H9 (cell line): Measurements from ENCODE around the gene EFHD2. TPM values are rescaled to one million over a fixed set of nuclear protein-coding genes. Genes with fewer than 3 reads are reported as not detected.

Experiments used
- DNase-seq: peaks from one replicate; pipeline ENCODE4 v3.0.0-alpha.2; 2017
- H2AFZ ChIP-seq: one replicate; pipeline ENCODE4 v1.6.1; 2013; ENCODE audit warnings: mild to moderate bottlenecking, low read length, control low read depth, moderate library complexity
- H2AK5ac ChIP-seq: 2 replicates; pipeline ENCODE4 v1.6.1; 2013; ENCODE audit warnings: low read length, control low read depth, mixed read lengths; ENCODE audit not compliant: insufficient read length
- H2BK120ac ChIP-seq: one replicate; pipeline ENCODE4 v1.6.1; 2013; ENCODE audit warnings: low read depth, mild to moderate bottlenecking, low read length, control low read depth, inconsistent platforms; ENCODE audit not compliant: poor library complexity, severe bottlenecking
- H2BK12ac ChIP-seq: 2 replicates; pipeline ENCODE4 v1.6.1; 2013; ENCODE audit warnings: low read length, control low read depth, mixed read lengths, low read depth; ENCODE audit not compliant: insufficient read length
- H2BK15ac ChIP-seq: 2 replicates; pipeline ENCODE4 v1.6.1; 2013; ENCODE audit warnings: low read depth, low read length, control low read depth
- H2BK20ac ChIP-seq: one replicate; pipeline ENCODE4 v1.6.1; 2013; ENCODE audit warnings: low read depth, mild to moderate bottlenecking, low read length, control low read depth, inconsistent platforms; ENCODE audit not compliant: poor library complexity, severe bottlenecking
- H2BK5ac ChIP-seq: 2 replicates; pipeline ENCODE4 v1.6.1; 2013; ENCODE audit warnings: low read length, control low read depth, mixed read lengths; ENCODE audit not compliant: insufficient read length
- H3K14ac ChIP-seq: 2 replicates; pipeline ENCODE4 v1.6.1; 2013; ENCODE audit warnings: low read length, control low read depth; ENCODE audit not compliant: insufficient read depth
- H3K18ac ChIP-seq: 2 replicates; pipeline ENCODE4 v1.6.1; 2013; ENCODE audit warnings: low read depth, mild to moderate bottlenecking, mixed read lengths, low read length, control low read depth; ENCODE audit not compliant: insufficient read length
- H3K23ac ChIP-seq: 2 replicates; pipeline ENCODE4 v1.6.1; 2013; ENCODE audit warnings: low read length, control low read depth, mixed read lengths, low read depth; ENCODE audit not compliant: insufficient read length
- H3K23me2 ChIP-seq: 2 replicates; pipeline ENCODE4 v1.6.1; 2013; ENCODE audit warnings: low read depth, mild to moderate bottlenecking, mixed read lengths, low read length, control low read depth; ENCODE audit not compliant: insufficient read length, poor library complexity, severe bottlenecking
- H3K27ac ChIP-seq: 2 replicates; pipeline ENCODE4 v1.5.1; 2013; ENCODE audit warnings: low read length, control low read depth, mixed read lengths, low read depth; ENCODE audit not compliant: insufficient read length
- H3K27me3 ChIP-seq: 2 replicates; pipeline ENCODE4 v1.6.1; 2013; ENCODE audit warnings: low read length, control low read depth, inconsistent platforms; ENCODE audit not compliant: insufficient read depth
- H3K4ac ChIP-seq: 2 replicates; pipeline ENCODE4 v1.6.1; 2013; ENCODE audit warnings: low read depth, mild to moderate bottlenecking, control low read depth, inconsistent platforms, low read length, moderate library complexity
- H3K4me1 ChIP-seq: 2 replicates; pipeline ENCODE4 v1.6.1; 2013; ENCODE audit warnings: low read length, control low read depth, inconsistent platforms; ENCODE audit not compliant: insufficient read depth
- H3K4me2 ChIP-seq: 2 replicates; pipeline ENCODE4 v1.6.1; 2013; ENCODE audit warnings: low read length, control low read depth, mixed read lengths; ENCODE audit not compliant: insufficient read length, insufficient read depth
- H3K56ac ChIP-seq: 2 replicates; pipeline ENCODE4 v1.6.1; 2013; ENCODE audit warnings: low read depth, mild to moderate bottlenecking, mixed read lengths, low read length, control low read depth; ENCODE audit not compliant: insufficient read length
- H3K79me1 ChIP-seq: 2 replicates; pipeline ENCODE4 v1.6.1; 2013; ENCODE audit warnings: low read depth, mild to moderate bottlenecking, moderate library complexity, low read length, control low read depth, inconsistent platforms; ENCODE audit not compliant: insufficient read depth, poor library complexity, severe bottlenecking
- H3K79me2 ChIP-seq: 2 replicates; pipeline ENCODE4 v1.6.1; 2013; ENCODE audit warnings: low read length, control low read depth, inconsistent platforms; ENCODE audit not compliant: insufficient read depth
- H3K9ac ChIP-seq: 2 replicates; pipeline ENCODE4 v1.6.1; 2013; ENCODE audit warnings: low read length, control low read depth, mixed read lengths; ENCODE audit not compliant: insufficient read length; ENCODE audit errors: extremely low read depth
- H3K9me3 ChIP-seq: one replicate; pipeline ENCODE4 v1.6.1; 2013; ENCODE audit warnings: low read depth, low read length, inconsistent platforms; ENCODE audit not compliant: control insufficient read depth
- H3T11ph ChIP-seq: one replicate; pipeline ENCODE4 v1.6.1; 2013; ENCODE audit warnings: mild to moderate bottlenecking, low read length, control low read depth, inconsistent platforms
- H4K20me1 ChIP-seq: one replicate; pipeline ENCODE4 v1.6.1; 2013; ENCODE audit not compliant: control insufficient read depth, insufficient read length, insufficient read depth
- H4K5ac ChIP-seq: 2 replicates; pipeline ENCODE4 v1.6.1; 2013; ENCODE audit warnings: low read depth, mild to moderate bottlenecking, mixed read lengths, low read length, control low read depth; ENCODE audit not compliant: insufficient read length
- H4K8ac ChIP-seq: replicated peaks from 2 replicates; pipeline ENCODE4 v1.6.1; 2013; ENCODE audit warnings: low read length, control low read depth, mixed read lengths, low read depth; ENCODE audit not compliant: insufficient read length
- H4K91ac ChIP-seq: 2 replicates; pipeline ENCODE4 v1.6.1; 2013; ENCODE audit warnings: low read depth, mild to moderate bottlenecking, moderate library complexity, mixed read lengths, low read length, control low read depth; ENCODE audit not compliant: insufficient read length
- H3K27ac Mint-ChIP-seq, 3 experiments: 2 replicates in 2 of 3; 3 replicates in 1 of 3; pipeline ENCODE4 v1.8.0; 2020 to 2021; ENCODE audit warnings: mixed read lengths in 3 of 3, mild to moderate bottlenecking in 1 of 3, moderate library complexity in 1 of 3
- H3K27me3 Mint-ChIP-seq: 2 replicates; pipeline ENCODE4 v1.8.0; 2021; ENCODE audit warnings: low read depth, mild to moderate bottlenecking, moderate library complexity, mixed read lengths
- H3K36me3 Mint-ChIP-seq, 3 experiments: 2 replicates in 2 of 3; 3 replicates in 1 of 3; pipeline ENCODE4 v1.8.0; 2020 to 2021; ENCODE audit warnings: low read depth in 3 of 3, mixed read lengths in 3 of 3; ENCODE audit not compliant: insufficient read depth in 1 of 3
- H3K4me1 Mint-ChIP-seq, 2 experiments: 2 replicates each; pipeline ENCODE4 v1.8.0; 2020; ENCODE audit warnings: mixed read lengths in 2 of 2
- H3K4me3 Mint-ChIP-seq, 2 experiments: 2 replicates in 1 of 2; 3 replicates in 1 of 2; pipeline ENCODE4 v1.8.0; 2020 to 2021; ENCODE audit warnings: mild to moderate bottlenecking in 2 of 2, mixed read lengths in 2 of 2, moderate library complexity in 1 of 2
- H3K9me3 Mint-ChIP-seq, 2 experiments: 2 replicates in 1 of 2; 3 replicates in 1 of 2; pipeline ENCODE4 v1.8.0; 2020; ENCODE audit warnings: mild to moderate bottlenecking in 2 of 2, mixed read lengths in 2 of 2, moderate library complexity in 1 of 2
- CTCF ChIP-seq: fragments of 200-600 bp; sonication (generic); conservative IDR thresholded peaks from 3 replicates; pipeline ENCODE4 v1.8.0; 2021; ENCODE audit warnings: antibody characterized with exemption, mild to moderate bottlenecking
- WGBS: extraction: QIAGEN DNeasy Blood & Tissue Kit; methylation state at CpG from one replicate; pipeline ENCODE4 v1.1.7; 2013; ENCODE audit warnings: missing lambda C conversion rate, low lambda C conversion rate, mixed read lengths; ENCODE audit not compliant: insufficient read length; ENCODE audit errors: extremely low coverage; 5-methylcytosine and 5-hydroxymethylcytosine counted together
- total RNA-seq: library from RNA; stranded (reverse); gene quantifications from 2 replicates; pipeline ENCODE4 v1.2.1, GENCODE V29; 2021

The EFHD2 gene
- total RNA-seq, 1 experiment from 2014 or later, result 16.5 TPM

GRCh38 chr1:15441247-15441646 lies 31.6 kb downstream of the EFHD2 start:
- WGBS, result no CpG with 5 or more reads among the region's 6 CpGs

More at GRCh38 chr1:15441247-15441646, 31.6 kb downstream of the EFHD2 start:
- peaks cover 6% of the 10 kb centered on the region for H3K27me3 Mint-ChIP-seq
- Histone ChIP-seq H3K9ac (no peak overlapping the region), H3K23me2 (no peaks in the 10 kb centered on the region), H3K4me2 (no peak overlapping the region), H4K8ac (no peak overlapping the region), H4K5ac (no peak overlapping the region), H3K56ac (no peak overlapping the region), H4K91ac (no peak overlapping the region), H2AK5ac (no peak overlapping the region), H4K20me1 (no peaks in the 10 kb centered on the region), H3K27ac (no peak overlapping the region), H2BK5ac (no peak overlapping the region), H3K79me2 (no peaks in the 10 kb centered on the region), H2BK12ac (no peak overlapping the region), H2BK120ac (no peak overlapping the region), H3K27me3 (no peaks in the 10 kb centered on the region), H2AFZ (no peak overlapping the region), H3T11ph (no peak overlapping the region), H3K4me1 (no peaks in the 10 kb centered on the region), H3K23ac (no peak overlapping the region), H2BK15ac (no peak overlapping the region), H3K79me1 (no peaks in the 10 kb centered on the region), H3K4ac (no peak overlapping the region), H3K9me3 (no peaks in the 10 kb centered on the region), H2BK20ac (no peak overlapping the region), H3K18ac (no peak overlapping the region), H3K14ac (no peak overlapping the region)
- TF ChIP-seq CTCF, result no peak
- H3K27ac Mint-ChIP-seq, result no peak overlapping the region
- no peaks in the 10 kb centered on the region for H3K36me3 Mint-ChIP-seq
- no peak overlapping the region for H3K4me3 Mint-ChIP-seq
- H3K9me3 Mint-ChIP-seq, result no peaks in the 10 kb centered on the region; a peak in 1 of 5 replicates
- no peak for DNase-seq
- H3K4me1 Mint-ChIP-seq, result no peaks in the 10 kb centered on the region
